GM19351 (cell line): ENCODE results near the gene VARS1.
A peak's percentile ranks its signal among the peaks of the same experiment; 100 is the strongest.
"Not testable (repeated sequence)": the region's sequence is repeated elsewhere in the genome, so short reads cannot be mapped to it uniquely, and the experiment has no call there.

Experiments used
- ATAC-seq: cut with Tn5 transposase; IDR thresholded peaks from one replicate; pipeline ENCODE4 v1.9.1; 2021; ENCODE audit warnings: mild to moderate bottlenecking, moderate library complexity; ENCODE audit not compliant: unreplicated experiment

Gene VARS1

DNA sequence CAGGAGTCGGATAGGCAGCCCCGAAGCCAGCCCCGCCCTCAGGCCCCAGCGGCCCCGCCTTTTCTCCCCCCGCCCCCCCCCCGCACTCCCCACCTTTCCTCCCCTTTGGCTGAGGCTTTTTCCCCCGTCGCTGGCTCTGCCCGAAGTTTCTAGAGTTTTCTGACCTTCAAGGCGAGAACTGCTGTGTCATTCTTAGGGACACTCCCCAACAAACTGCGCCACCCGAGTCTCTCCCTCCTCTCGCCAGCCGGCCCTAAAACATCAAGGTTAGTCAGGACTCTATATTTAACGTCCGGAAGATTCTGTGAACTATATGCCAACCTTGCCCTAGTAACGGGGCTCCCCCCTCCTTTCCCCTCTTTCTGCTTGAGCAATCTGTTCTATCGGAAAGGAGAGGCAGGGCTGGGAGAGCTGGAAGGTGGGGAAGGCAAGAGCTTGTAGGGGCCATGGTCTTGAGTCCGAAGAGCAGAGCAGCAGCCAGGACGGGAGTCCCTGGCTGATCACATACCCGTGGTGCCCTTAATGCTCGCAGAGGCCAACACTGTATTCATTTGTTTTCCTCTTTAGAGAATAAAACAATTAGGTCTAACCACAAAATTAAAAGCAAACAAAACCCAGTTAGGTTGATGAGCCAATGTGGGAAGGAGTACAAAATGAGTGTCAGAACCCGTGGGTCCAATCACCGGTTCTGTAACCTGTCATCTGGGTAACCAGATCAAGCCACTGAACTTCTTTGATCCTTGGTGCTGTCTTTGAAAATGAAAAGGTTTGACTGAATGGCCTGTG is 26.7 kb upstream of the VARS1 start:
- peak; percentile 29 for ATAC-seq

DNA sequence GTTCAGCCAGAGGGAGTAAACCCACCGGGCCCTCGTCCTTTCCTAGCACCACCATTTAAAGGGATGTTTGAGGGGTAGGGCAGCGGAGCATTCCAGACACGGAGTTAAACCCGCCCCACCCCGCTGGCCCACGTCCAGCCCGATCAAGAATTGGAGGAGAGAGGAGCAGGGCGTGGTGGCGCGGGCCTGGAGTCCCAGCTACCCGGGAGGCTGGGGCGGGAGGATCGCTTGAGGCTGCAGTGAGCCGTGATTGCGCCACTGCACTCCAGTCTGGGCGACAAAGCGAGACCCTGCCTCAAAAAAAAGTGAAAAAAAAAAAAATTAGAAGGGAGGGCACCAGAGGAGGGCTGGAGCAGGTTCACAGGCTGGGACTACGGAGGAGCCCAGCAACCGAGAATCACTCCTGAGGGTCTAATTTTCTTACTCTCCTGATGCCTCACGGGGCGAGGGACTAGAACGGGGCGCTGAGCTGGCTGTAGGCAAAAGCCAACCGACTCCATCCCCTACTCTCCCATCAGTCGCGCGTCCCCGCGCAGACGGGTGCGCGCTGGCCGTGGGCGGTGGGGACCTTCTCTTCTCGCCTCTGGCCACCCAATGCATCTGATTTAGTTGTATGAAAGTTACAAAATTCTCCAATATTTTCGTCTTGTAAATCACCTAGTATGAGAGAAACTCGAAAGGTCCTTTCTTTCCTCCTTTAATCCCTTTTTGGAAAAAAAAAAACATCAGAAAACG is 25.9 kb upstream of the VARS1 start:
- ATAC-seq, result peak; percentile 59

DNA sequence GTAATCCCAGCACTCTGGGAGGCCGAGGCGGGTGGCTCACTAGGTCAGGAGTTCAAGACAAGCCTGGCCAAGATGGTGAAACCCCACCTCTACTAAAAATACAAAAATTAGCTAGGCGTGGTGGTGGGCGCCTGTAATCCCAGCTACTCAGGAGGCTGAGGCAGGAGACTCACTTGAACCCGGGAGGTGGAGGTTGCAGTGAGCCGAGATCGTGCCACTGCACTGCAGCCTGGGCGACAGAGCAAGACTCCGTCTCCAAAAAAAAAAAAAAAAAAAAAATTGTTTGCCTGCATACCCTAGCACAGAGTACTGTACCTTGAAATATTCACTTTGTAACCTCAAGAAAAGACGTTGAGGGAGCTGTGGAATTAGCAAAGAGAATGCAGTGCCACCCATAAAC is 24.8 kb upstream of the VARS1 start:
- ATAC-seq, result not testable (repeated sequence)

DNA sequence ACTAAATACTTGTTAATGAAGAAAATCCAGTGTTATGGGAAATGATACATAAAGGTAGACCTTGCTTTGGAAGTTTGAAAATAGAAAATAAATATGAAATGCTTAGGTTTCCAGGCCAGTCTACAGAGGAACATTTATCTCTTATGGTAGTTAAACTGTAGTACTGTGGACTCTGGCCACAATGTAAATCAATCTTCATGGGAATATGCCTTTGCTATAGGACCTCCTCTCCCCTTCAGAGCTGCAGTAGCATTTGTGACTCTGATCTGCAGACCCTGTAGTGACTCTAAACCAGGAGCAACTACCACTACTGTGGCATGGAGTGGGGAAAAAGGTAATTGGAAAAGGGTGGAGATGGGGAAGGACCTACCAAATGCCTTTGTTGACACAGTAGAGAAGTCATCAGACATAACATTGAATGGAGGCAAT is 24.3 kb upstream of the VARS1 start:
- no peak for ATAC-seq

DNA sequence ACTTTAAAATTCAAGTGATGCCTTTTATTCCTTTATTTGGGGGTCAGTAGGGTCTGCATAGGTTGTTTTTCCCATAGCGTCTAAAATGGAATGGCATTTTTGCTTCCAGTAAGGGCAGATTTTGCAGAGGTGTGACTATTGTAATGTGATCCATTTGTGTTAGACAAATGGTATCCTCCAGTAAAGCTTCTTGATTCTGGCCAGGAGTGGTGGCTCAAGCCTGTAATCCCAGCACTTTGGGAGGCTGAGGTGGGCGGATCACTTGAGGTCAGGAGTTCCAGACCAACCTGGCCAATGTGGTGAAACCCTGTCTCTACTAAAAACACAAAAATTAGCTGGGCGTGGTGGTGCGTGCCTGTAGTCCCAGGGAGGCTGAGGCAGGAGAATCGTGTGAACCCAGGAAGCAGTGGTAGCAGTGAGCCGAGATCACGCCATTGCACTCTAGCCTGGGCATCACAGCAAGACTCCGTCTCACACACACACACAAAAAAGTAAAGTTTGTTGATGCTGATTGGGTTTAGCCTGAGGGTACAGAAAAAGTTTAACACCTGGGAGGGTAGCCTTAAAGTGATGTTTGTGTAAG is 22.5 kb upstream of the VARS1 start:
- ATAC-seq, result not testable (repeated sequence)

DNA sequence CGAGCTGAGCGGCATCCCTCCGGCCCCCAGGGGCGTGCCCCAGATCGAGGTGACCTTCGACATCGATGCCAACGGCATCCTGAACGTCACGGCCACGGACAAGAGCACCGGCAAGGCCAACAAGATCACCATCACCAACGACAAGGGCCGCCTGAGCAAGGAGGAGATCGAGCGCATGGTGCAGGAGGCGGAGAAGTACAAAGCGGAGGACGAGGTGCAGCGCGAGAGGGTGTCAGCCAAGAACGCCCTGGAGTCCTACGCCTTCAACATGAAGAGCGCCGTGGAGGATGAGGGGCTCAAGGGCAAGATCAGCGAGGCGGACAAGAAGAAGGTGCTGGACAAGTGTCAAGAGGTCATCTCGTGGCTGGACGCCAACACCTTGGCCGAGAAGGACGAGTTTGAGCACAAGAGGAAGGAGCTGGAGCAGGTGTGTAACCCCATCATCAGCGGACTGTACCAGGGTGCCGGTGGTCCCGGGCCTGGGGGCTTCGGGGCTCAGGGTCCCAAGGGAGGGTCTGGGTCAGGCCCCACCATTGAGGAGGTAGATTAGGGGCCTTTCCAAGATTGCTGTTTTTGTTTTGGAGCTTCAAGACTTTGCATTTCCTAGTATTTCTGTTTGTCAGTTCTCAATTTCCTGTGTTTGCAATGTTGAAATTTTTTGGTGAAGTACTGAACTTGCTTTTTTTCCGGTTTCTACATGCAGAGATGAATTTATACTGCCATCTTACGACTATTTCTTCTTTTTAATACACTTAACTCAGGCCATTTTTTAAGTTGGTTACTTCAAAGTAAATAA is 21.8 kb upstream of the VARS1 start:
- not testable (repeated sequence) for ATAC-seq

DNA sequence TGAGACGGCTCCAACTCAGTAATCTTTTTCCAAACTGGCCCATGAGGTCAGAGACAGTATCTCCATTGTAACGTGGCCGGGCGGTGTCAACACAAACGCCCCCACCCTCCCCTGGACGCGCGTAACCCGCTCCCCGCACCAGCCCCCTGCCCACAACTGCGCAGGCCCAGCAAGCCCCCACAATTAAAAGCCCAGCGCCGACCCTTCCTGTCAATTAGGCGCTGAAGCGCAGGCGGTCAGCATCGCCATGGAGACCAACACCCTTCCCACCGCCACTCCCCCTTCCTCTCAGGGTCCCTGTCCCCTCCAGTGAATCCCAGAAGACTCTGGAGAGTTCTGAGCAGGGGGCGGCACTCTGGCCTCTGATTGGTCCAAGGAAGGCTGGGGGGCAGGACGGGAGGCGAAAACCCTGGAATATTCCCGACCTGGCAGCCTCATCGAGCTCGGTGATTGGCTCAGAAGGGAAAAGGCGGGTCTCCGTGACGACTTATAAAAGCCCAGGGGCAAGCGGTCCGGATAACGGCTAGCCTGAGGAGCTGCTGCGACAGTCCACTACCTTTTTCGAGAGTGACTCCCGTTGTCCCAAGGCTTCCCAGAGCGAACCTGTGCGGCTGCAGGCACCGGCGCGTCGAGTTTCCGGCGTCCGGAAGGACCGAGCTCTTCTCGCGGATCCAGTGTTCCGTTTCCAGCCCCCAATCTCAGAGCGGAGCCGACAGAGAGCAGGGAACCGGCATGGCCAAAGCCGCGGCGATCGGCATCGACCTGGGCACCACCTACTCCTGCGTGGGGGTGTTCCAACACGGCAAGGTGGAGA is 19.7 kb upstream of the VARS1 start, which contains the start of the genes HSPA1A and HSPA1L:
Gene HSPA1A, plus strand, starts transcription at position 519 of the 814 bp plus-strand sequence. Its CDS starts 214 bp downstream, at position 733.
Gene HSPA1L, minus strand, starts transcription at position 259 of the 814 bp plus-strand sequence. CDS start 3,311 bp downstream, outside the sequence.
- ATAC-seq, result no peak

DNA sequence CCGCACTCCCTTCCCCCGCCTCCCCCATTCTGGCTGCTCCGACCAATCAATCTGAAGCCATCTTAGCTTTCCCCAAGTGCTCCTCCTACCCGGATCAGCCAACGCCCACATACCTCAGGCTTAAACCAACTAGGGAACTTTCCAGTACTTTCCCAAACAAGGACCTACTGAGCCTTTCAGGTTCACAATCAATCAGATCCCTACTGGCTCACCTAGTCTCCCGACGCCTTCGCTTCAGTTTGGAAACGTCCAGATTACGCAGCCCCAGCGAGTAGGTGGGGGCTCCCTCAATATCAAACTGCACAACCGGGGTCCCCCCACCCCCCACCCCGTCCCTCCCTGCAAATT is 19.1 kb upstream of the VARS1 start:
- no peak for ATAC-seq

DNA sequence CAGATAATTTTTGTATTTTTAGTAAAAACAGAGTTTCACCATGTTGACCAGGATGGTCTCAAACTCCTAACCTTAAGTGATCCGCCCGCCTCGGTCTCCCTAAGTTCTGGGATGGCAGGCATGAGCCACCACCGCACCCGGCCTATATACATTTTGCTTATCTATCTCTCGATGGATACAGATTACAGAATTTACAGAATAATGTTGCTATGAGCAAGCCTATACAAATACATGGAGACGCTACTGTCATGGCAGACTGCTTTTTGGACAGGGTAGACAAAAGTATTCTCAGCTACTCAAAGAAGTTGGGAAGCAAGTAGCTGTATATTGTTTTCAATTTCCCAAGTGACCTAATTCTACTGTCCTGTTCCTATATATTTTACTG is 17.9 kb upstream of the VARS1 start:
- ATAC-seq, result no peak

DNA sequence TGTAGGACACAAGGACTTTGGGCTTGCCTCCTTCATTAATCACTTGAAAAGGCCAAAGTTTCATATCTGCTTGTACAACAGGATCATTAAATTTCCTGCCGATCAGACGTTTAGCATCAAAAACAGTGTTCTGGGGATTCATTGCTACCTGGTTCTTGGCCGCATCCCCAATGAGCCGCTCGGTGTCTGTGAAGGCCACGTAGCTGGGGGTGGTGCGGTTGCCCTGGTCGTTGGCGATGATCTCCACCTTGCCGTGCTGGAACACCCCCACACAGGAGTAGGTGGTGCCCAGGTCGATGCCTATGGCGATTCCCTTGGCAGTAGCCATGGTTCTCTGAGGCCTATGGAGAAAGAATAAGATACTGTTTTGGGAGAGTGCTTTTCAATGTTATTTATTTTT is 16.1 kb upstream of the VARS1 start:
- ATAC-seq, result no peak

DNA sequence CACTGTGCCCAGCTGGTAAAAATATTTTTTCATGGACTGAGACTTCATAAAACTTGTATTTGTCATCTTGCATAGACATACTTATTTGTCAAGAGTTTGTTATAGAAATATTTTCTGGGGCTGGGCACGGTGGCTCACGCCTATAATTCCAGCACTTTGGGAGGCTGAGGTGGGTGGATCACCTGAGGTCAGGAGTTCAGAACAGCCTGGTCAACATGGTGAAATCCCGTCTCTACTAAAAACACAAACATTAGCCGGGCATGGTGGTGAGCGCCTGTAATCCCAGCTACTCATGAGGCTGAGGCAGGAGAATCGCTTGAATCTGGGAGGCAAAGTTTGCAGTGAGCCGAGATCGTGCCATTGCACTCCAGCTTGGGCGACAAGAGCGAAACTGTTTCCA is 13.0 kb upstream of the VARS1 start:
- not testable (repeated sequence) for ATAC-seq

DNA sequence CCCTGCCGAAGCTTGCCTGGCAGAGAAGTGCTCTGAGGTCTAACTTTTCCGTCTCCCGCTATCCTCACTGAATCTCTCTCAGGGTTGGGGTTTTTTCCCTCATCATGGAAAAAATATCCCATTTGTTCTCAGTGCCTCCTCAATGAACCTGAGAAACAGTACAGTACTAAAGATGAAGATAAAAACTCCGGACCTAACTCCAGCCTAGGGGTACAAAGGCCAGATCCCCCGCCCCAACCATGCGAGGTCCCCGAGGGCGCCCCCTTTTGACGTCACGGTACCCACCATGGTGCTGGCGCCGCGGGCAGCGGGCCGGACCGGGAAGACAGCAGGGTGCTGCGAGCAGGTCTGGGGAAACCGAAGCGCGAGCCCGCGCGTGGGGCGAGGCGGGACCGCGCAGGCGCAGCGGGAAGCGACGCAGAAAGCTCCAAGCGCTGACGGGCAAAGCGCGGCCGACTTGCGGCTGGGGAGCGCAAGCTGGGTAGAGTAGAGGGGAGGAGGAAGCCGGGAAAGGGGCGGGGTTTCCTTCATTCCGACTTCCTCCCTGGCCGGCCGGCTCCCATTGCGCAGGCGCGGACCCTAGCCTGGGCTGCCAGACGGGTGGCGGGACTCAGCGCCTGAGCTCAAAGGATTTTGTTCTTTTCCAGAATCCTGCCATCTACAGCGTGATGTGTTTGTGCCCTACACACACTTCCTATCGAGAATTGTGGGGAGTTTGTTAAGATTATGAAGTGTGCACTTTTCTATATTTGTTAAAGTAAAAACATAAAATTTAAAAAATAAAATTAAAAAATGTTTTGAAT is 11.1 kb upstream of the VARS1 start, which contains the start of gene LSM2:
Gene LSM2, minus strand, starts transcription at position 497 of the 803 bp plus-strand sequence. Its CDS starts 209 bp downstream, at position 288.
- ATAC-seq, result peak; percentile 94

DNA sequence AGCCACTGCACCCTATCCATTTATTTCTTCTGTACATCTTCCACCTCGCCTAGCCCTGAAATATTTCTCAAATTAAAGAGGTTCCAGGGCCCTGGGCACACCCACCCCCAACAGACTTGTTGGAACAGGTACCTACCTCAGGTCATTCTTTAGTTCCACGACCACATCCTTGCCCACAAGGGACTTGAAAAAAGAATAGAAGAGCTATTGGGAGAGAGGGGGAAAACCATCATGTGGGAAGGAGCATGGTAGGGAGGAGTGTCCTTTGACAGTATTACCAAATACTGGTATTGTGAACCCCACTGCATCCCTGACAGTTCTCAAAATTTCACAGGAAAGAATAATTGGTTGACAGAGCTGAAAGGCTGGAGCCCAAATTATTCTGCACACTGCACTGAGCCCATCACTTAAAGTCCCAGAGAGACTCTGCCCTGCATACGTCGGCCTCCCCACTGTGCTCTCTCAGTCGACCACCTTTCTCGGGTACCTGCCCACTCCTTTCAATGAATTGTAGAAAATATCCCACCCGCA is 10.5 kb upstream of the VARS1 start:
- ATAC-seq, result no peak

DNA sequence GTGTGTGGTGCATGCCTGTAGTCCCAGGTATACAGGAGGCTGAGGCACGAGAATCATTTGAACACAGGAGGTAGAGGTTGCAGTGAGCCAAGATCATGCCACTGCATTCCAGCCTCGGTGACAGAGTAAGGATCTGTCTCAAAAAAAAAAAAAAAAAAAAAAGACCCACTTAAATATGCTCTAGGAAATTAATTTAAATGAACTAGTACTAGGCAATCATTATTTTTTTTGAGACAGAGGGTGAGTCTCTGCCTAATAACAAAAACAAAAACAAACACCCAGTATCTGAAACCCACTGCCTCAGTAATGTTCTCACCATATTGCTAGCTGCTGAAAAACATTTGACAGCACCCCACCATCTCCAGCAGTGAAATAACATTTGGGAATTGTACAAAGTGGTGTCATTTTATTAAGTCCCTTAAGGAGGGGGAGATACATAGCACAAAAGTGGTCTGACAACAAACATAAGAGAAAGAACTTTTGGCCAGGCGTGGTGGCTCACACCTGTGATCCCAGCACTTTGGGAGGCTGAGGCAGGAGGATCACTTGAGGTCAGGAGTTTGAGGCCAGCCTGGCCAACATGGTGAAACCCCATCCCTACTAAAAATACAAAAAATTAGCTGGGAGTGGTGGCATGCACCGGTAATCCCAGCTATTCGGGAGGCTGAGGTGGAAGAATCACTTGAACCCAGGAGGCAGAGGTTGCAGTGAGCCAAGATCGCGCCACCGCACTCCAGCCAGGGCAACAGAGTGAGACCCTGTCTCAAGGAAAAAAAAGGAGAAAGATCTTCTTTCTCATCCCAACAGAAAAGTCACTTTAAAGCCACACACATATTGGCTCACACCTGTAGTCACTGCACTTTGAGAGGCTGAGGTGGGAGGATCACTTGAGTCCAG is 5.7 kb upstream of the VARS1 start:
- not testable (repeated sequence) for ATAC-seq

DNA sequence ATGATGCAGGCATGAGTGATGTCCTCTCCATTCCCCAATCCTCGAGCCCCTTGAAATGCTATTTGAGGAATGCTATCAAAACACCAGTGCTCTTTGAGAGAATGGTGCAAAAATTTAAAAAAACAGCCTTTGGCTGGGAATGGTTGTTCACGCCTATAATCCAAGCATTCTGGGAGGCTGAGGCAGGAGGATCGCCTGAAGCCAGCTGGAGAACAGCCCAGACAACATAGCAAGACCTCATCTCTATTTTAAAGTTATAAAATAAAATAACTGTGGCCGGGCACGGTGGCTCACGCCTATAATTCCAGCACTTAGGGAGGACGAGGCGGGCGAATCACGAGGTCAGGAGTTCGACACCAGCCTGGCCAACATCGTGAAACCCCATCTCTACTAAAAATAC is 4.2 kb upstream of the VARS1 start:
- ATAC-seq, result no peak

DNA sequence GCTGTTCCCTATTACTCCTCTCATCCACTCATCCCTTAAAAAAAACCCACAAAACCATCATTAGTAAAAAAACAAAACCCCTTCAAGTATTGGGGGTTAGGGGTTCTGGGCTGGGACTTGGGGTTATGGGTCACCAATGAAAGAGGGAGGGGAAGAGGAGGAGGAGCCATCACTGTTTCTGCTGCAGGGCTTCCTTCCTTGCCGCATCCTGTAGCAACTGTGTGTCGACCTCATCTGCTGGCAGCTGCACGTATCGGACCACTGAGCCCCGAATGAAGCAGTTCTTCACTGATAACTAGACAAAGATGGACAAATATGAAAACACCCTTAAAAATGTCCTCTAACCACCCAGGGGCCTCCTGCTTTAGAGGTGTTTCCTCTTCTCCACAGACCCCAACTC is 2.0 kb upstream of the VARS1 start:
- no peak for ATAC-seq

DNA sequence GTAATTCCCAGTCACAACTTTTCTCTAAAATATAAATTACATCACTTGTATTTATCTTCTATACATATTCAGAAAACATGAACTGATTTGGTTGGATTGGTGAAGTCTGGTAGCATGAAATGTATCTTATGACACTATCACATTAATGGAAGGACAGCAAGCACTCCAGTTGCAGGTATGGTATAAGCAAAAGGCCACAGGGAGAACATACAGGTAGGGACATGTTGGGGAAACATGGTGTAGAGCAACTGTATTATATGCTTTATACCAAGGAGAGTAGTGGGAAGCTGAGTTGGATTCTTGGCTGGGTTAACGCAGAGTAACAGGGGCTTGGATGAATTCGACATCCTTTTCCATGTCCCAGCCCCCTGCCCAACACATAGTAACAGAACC is 1.4 kb upstream of the VARS1 start:
- ATAC-seq, result no peak
